Uterus (tissue), 2 donors: ENCODE results near the gene TSKS.

Experiments used
- CTCF ChIP-seq, 4 experiments: fragments of 200-600 bp in 2 of 4; fragments of 450-650 bp in 2 of 4; sonication (generic) in 2 of 4; IDR thresholded peaks; one replicate each; pipeline ENCODE4 v1.5.1; 2016 to 2019; ENCODE audit warnings: antibody characterized with exemption in 4 of 4, mild to moderate bottlenecking in 2 of 4, moderate library complexity in 1 of 4
- POLR2A ChIP-seq, 2 donors: fragments of 450-650 bp; IDR thresholded peaks; one replicate each; pipeline ENCODE4 v1.6.1; 2016; ENCODE audit warnings: antibody characterized with exemption in 2 of 2, mild to moderate bottlenecking in 1 of 2, moderate library complexity in 1 of 2

- no peak for TF ChIP-seq POLR2A (IDR thresholded peaks at IDR 0.05)
- TF ChIP-seq CTCF (IDR thresholded peaks at IDR 0.05), result no peak
These were observed 37.7 kb upstream of the TSKS start for GRCh38 chr19:49800771-49801170.
